Measurements from ENCODE around the gene PPP6R2. TPM values are rescaled to one million over a fixed set of nuclear protein-coding genes. Genes with fewer than 3 reads are reported as not detected.

Gene PPP6R2
- total and polyA plus RNA-seq, 4 donors = 35.2 to 70.0 (median 46.6) TPM

GRCh38 chr22:50465066-50465930, 122.2 kb downstream of the PPP6R2 start:
- H3K4me1 ChIP-seq (ENCODE audit: control insufficient read depth in 5 of 5, insufficient read depth in 5 of 5, low read length in 5 of 5) = peaks cover 0 to 11% (median 3%) of the 10 kb centered on the region in 5 donors

GRCh38 chr22:50467341-50467740, 124.2 kb downstream of the PPP6R2 start:
- DNase-seq (no peak), ATAC-seq (ENCODE audit: insufficient read depth, low FRiP score) (no peak)
- no peak for TF ChIP-seq CTCF (IDR thresholded peaks at IDR 0.05; ENCODE audit: control extremely low read depth, extremely low read depth)
- Histone ChIP-seq H3K27me3 (ENCODE audit: control insufficient read depth in 3 of 3, insufficient read depth in 3 of 3, low read length in 2 of 3) (no peaks in the 10 kb centered on the region), H3K4me3 (no peak overlapping the region), H3K4me1 (ENCODE audit: control insufficient read depth in 5 of 5, insufficient read depth in 5 of 5, low read length in 5 of 5) (peaks cover 0 to 25% (median 0%) of the 10 kb centered on the region in 5 donors), H3K27ac (ENCODE audit: low read depth in 1 of 2, low read length in 1 of 2) (no peak overlapping the region), H3K9me3 (ENCODE audit: control insufficient read depth in 4 of 4, insufficient read depth in 3 of 4, low read length in 3 of 4) (no peaks in the 10 kb centered on the region), H3K36me3 (ENCODE audit: control insufficient read depth in 4 of 4, insufficient read depth in 4 of 4, low read length in 4 of 4) (peaks cover 15 to 57% (median 23%) of the 10 kb centered on the region in 4 donors), H3K9ac (ENCODE audit: insufficient read depth in 1 of 2, low read length in 2 of 2) (no peak overlapping the region)
- 89 to 92% methylated on average over 24 of the region's 24 CpGs for WGBS, 2 donors

More at GRCh38 chr22:50465066-50465930, 122.2 kb downstream of the PPP6R2 start:
- no peak overlapping the region for H3K4me3 ChIP-seq
- no peak for ATAC-seq (ENCODE audit: insufficient read depth, low FRiP score)
- WGBS, 2 donors = 93 to 95% methylated on average over 30 of the region's 30 CpGs
- H3K36me3 ChIP-seq (ENCODE audit: control insufficient read depth in 4 of 4, insufficient read depth in 4 of 4, low read length in 4 of 4) = peaks cover 21 to 76% (median 30%) of the 10 kb centered on the region in 4 donors
- H3K27ac ChIP-seq (ENCODE audit: low read depth in 1 of 2, low read length in 1 of 2) = no peak overlapping the region
- H3K9me3 ChIP-seq (ENCODE audit: control insufficient read depth in 4 of 4, insufficient read depth in 3 of 4, low read length in 3 of 4) = no peaks in the 10 kb centered on the region
- no peak overlapping the region for H3K9ac ChIP-seq (ENCODE audit: insufficient read depth in 1 of 2, low read length in 2 of 2)
- no peaks in the 10 kb centered on the region for H3K27me3 ChIP-seq (ENCODE audit: control insufficient read depth in 3 of 3, insufficient read depth in 3 of 3, low read length in 2 of 3)
- peak in 2 of 3 donors; percentile 67 to 69 for DNase-seq
- TF ChIP-seq CTCF (IDR thresholded peaks at IDR 0.05; ENCODE audit: control extremely low read depth, extremely low read depth) = no peak

- ATAC-seq (ENCODE audit: insufficient read depth, low FRiP score) = no peak
- Histone ChIP-seq H3K9ac (ENCODE audit: insufficient read depth in 1 of 2, low read length in 2 of 2) (no peak overlapping the region), H3K4me3 (no peak overlapping the region), H3K27me3 (ENCODE audit: control insufficient read depth in 3 of 3, insufficient read depth in 3 of 3, low read length in 2 of 3) (no peaks in the 10 kb centered on the region), H3K9me3 (ENCODE audit: control insufficient read depth in 4 of 4, insufficient read depth in 3 of 4, low read length in 3 of 4) (no peaks in the 10 kb centered on the region), H3K36me3 (ENCODE audit: control insufficient read depth in 4 of 4, insufficient read depth in 4 of 4, low read length in 4 of 4) (peaks cover 15 to 52% (median 23%) of the 10 kb centered on the region in 4 donors), H3K27ac (ENCODE audit: low read depth in 1 of 2, low read length in 1 of 2) (no peak overlapping the region), H3K4me1 (ENCODE audit: control insufficient read depth in 5 of 5, insufficient read depth in 5 of 5, low read length in 5 of 5) (peaks cover 0 to 31% (median 0%) of the 10 kb centered on the region in 5 donors)
- WGBS, 2 donors = 89 to 91% methylated on average over 22 of the region's 22 CpGs
- no peak for DNase-seq
- TF ChIP-seq CTCF (IDR thresholded peaks at IDR 0.05; ENCODE audit: control extremely low read depth, extremely low read depth) = no peak
Measured at GRCh38 chr22:50467773-50468440, 124.8 kb downstream of the PPP6R2 start.
